Activated CD4-positive, alpha-beta T cell treated with anti-CD3 and anti-CD28 coated beads for 36 hours (primary cell): ENCODE measurements around the gene S100G. TPM values are rescaled to one million over a fixed set of nuclear protein-coding genes. Genes with fewer than 3 reads are reported as not detected.
"Not testable (repeated sequence)": the region's sequence is repeated elsewhere in the genome, so short reads cannot be mapped to it uniquely, and the experiment has no call there.

Experiments
- ATAC-seq: fragments of 200-7000 bp; cut with Tn5 transposase; one replicate; pipeline ENCODE4 v1.10.0; 2021; ENCODE audit warnings: mild to moderate bottlenecking, moderate library complexity
- CTCF ChIA-PET: fragments of 350-600 bp; sonication (Branson Sonifier 250); formaldehyde crosslinking; loops from one replicate; lab custom pipeline; 2021; ENCODE audit warnings: antibody characterized with exemption; lab: Charles Lee
- POLR2A ChIA-PET: fragments of 350-600 bp; sonication (Branson Sonifier 250); formaldehyde crosslinking; loops from one replicate; lab custom pipeline; 2021; ENCODE audit warnings: antibody characterized with exemption, inconsistent platforms; lab: Charles Lee
- DNase-seq: peaks from one replicate; pipeline ENCODE4 v3.0.0-alpha.2; 2020
- H3K27ac Mint-ChIP-seq: one replicate; pipeline ENCODE4 v1.8.0; 2021; ENCODE audit warnings: mixed read lengths
- H3K27me3 Mint-ChIP-seq: one replicate; pipeline ENCODE4 v1.8.0; 2021; ENCODE audit warnings: mixed read lengths
- H3K36me3 Mint-ChIP-seq: one replicate; pipeline ENCODE4 v1.8.0; 2021; ENCODE audit warnings: low read depth, mixed read lengths
- H3K4me1 Mint-ChIP-seq: one replicate; pipeline ENCODE4 v1.8.0; 2021; ENCODE audit warnings: mixed read lengths
- H3K4me3 Mint-ChIP-seq: one replicate; pipeline ENCODE4 v1.8.0; 2021; ENCODE audit warnings: mild to moderate bottlenecking, moderate library complexity, mixed read lengths
- H3K9me3 Mint-ChIP-seq: one replicate; pipeline ENCODE4 v1.8.0; 2021; ENCODE audit warnings: low read depth, mixed read lengths
- intact Hi-C, 2 experiments: fragments of 100-400 bp; cut with DNase I in 1 of 2; cut with micrococcal nuclease in 1 of 2; formaldehyde crosslinking; loops; one replicate each; pipeline versions ENCODE4 v1.14.2 to v1.15.1; 2022 to 2024; cut with DNase I, micrococcal nuclease
- total RNA-seq, 2 experiments: library from RNA; stranded (reverse); gene quantifications; one replicate each; pipeline ENCODE4 v1.2.3, GENCODE V29; 2021

S100G gene
- total RNA-seq, 2 experiments from 2014 or later = not detected

GRCh38 chrX:16628511-16628910 lies 21.4 kb upstream of the S100G start:
- intact Hi-C loops, H3K4me3 Mint-ChIP-seq, CTCF ChIA-PET, POLR2A ChIA-PET, ATAC-seq, H3K27ac Mint-ChIP-seq, H3K27me3 Mint-ChIP-seq, H3K9me3 Mint-ChIP-seq, DNase-seq, H3K4me1 Mint-ChIP-seq, H3K36me3 Mint-ChIP-seq: not testable (repeated sequence)

- Mint-ChIP-seq H3K36me3 (peaks cover 1% of the 10 kb centered on the region), H3K9me3 (no peaks in the 10 kb centered on the region), H3K27me3 (no peaks in the 10 kb centered on the region), H3K27ac (no peak overlapping the region), H3K4me1 (peaks cover 2% of the 10 kb centered on the region), H3K4me3 (no peak overlapping the region)
- no peak for DNase-seq
- ATAC-seq = no peak
- CTCF ChIA-PET = no interaction called here
- POLR2A ChIA-PET = no interaction called here
- intact Hi-C loops = no loop called here
These were observed 20.9 kb upstream of the S100G start for GRCh38 chrX:16628946-16629595.

- ChIA-PET CTCF (no interaction called here), POLR2A (no interaction called here)
- no peak overlapping the region for H3K27ac Mint-ChIP-seq
- H3K36me3 Mint-ChIP-seq = peaks cover 1% of the 10 kb centered on the region
- H3K4me3 Mint-ChIP-seq = no peak overlapping the region
- no peak for DNase-seq
- intact Hi-C loops = no loop called here
- no peaks in the 10 kb centered on the region for H3K9me3 Mint-ChIP-seq
- H3K4me1 Mint-ChIP-seq = peaks cover 4% of the 10 kb centered on the region
- ATAC-seq = no peak
- no peaks in the 10 kb centered on the region for H3K27me3 Mint-ChIP-seq
These were observed 20.0 kb upstream of the S100G start for GRCh38 chrX:16629909-16630308.

- peaks cover 4% of the 10 kb centered on the region for H3K4me1 Mint-ChIP-seq
- DNase-seq = no peak
- ChIA-PET POLR2A (no interaction called here), CTCF (no interaction called here)
- no peak overlapping the region for H3K4me3 Mint-ChIP-seq
- H3K9me3 Mint-ChIP-seq = no peaks in the 10 kb centered on the region
- H3K36me3 Mint-ChIP-seq = peaks cover 5% of the 10 kb centered on the region
- no peak for ATAC-seq
- H3K27me3 Mint-ChIP-seq = no peaks in the 10 kb centered on the region
- H3K27ac Mint-ChIP-seq = no peak overlapping the region
- intact Hi-C loops = no loop called here
These were observed 16.2 kb upstream of the S100G start for GRCh38 chrX:16633754-16634153.

- POLR2A ChIA-PET = no interaction called here
These were observed 14.9 kb upstream of the S100G start for GRCh38 chrX:16635040-16635439.

GRCh38 chrX:16635596-16635995 lies 14.4 kb upstream of the S100G start:
- Mint-ChIP-seq H3K27me3 (no peaks in the 10 kb centered on the region), H3K27ac (no peak overlapping the region), H3K4me1 (peaks cover 4% of the 10 kb centered on the region), H3K36me3 (peaks cover 5% of the 10 kb centered on the region), H3K4me3 (no peak overlapping the region), H3K9me3 (no peaks in the 10 kb centered on the region)
- CTCF ChIA-PET = no interaction called here
- no peak for ATAC-seq
- intact Hi-C loops = no loop called here
- POLR2A ChIA-PET = no interaction called here
- no peak for DNase-seq

More at GRCh38 chrX:16635040-16635439, 14.9 kb upstream of the S100G start:
- Mint-ChIP-seq H3K4me1 (peaks cover 4% of the 10 kb centered on the region), H3K4me3 (no peak overlapping the region), H3K27me3 (no peaks in the 10 kb centered on the region), H3K36me3 (peaks cover 5% of the 10 kb centered on the region), H3K9me3 (no peaks in the 10 kb centered on the region), H3K27ac (no peak overlapping the region)
- intact Hi-C loops = no loop called here
- no peak for DNase-seq
- ATAC-seq = no peak
- CTCF ChIA-PET = no interaction called here

- Mint-ChIP-seq H3K27ac (no peak overlapping the region), H3K4me3 (no peak overlapping the region), H3K9me3 (no peaks in the 10 kb centered on the region), H3K4me1 (peaks cover 4% of the 10 kb centered on the region), H3K27me3 (no peaks in the 10 kb centered on the region), H3K36me3 (peaks cover 5% of the 10 kb centered on the region)
- CTCF ChIA-PET = no interaction called here
- DNase-seq (no peak), ATAC-seq (no peak)
- POLR2A ChIA-PET = no interaction called here
- intact Hi-C loops = no loop called here
These were observed 11.4 kb upstream of the S100G start for GRCh38 chrX:16638533-16638932.

GRCh38 chrX:16639966-16640365 lies 10.0 kb upstream of the S100G start:
- peaks cover 5% of the 10 kb centered on the region for H3K36me3 Mint-ChIP-seq
- no peak overlapping the region for H3K4me3 Mint-ChIP-seq
- H3K9me3 Mint-ChIP-seq = no peaks in the 10 kb centered on the region
- DNase-seq (no peak), ATAC-seq (no peak)
- POLR2A ChIA-PET = no interaction called here
- H3K27me3 Mint-ChIP-seq = no peaks in the 10 kb centered on the region
- no peak overlapping the region for H3K27ac Mint-ChIP-seq
- CTCF ChIA-PET = no interaction called here
- intact Hi-C loops = no loop called here
- H3K4me1 Mint-ChIP-seq = no peaks in the 10 kb centered on the region

GRCh38 chrX:16640823-16641222 lies 9.1 kb upstream of the S100G start:
- no peak for DNase-seq
- intact Hi-C loops = no loop called here
- Mint-ChIP-seq H3K36me3 (peaks cover 5% of the 10 kb centered on the region), H3K27ac (no peak overlapping the region), H3K9me3 (no peaks in the 10 kb centered on the region), H3K4me1 (no peaks in the 10 kb centered on the region), H3K4me3 (no peak overlapping the region), H3K27me3 (no peaks in the 10 kb centered on the region)
- POLR2A ChIA-PET = no interaction called here
- CTCF ChIA-PET = interaction anchor here (0.5 kb wide), 1 partner anchor 21 kb away, joined by 3 read pairs; no protein-coding TSS in a partner anchor
- ATAC-seq = no peak

GRCh38 chrX:16643176-16643575 lies 6.8 kb upstream of the S100G start:
- no peak for DNase-seq

GRCh38 chrX:16646366-16647138 lies 3.4 kb upstream of the S100G start:
- Mint-ChIP-seq H3K27ac (no peak overlapping the region), H3K4me3 (no peak overlapping the region), H3K36me3 (peaks cover 2% of the 10 kb centered on the region), H3K4me1 (no peaks in the 10 kb centered on the region), H3K9me3 (no peaks in the 10 kb centered on the region), H3K27me3 (no peaks in the 10 kb centered on the region)
- POLR2A ChIA-PET = no interaction called here
- ATAC-seq (no peak), DNase-seq (no peak)
- intact Hi-C loops = no loop called here
- CTCF ChIA-PET = no interaction called here

More at GRCh38 chrX:16643176-16643575, 6.8 kb upstream of the S100G start:
- Mint-ChIP-seq H3K9me3 (no peaks in the 10 kb centered on the region), H3K27ac (no peak overlapping the region), H3K36me3 (peaks cover 5% of the 10 kb centered on the region), H3K4me1 (no peaks in the 10 kb centered on the region), H3K4me3 (no peak overlapping the region), H3K27me3 (no peaks in the 10 kb centered on the region)
- ChIA-PET CTCF (no interaction called here), POLR2A (no interaction called here)
- ATAC-seq = no peak
- intact Hi-C loops = no loop called here

GRCh38 chrX:16651391-16652024 lies 1.6 kb downstream of the S100G start:
- CTCF ChIA-PET = interaction anchor here (0.7 kb wide), 1 partner anchor 190 kb away, joined by 3 read pairs; no protein-coding TSS in a partner anchor
- Mint-ChIP-seq H3K27ac (no peak overlapping the region), H3K27me3 (no peaks in the 10 kb centered on the region), H3K4me3 (no peak overlapping the region), H3K36me3 (no peaks in the 10 kb centered on the region), H3K4me1 (no peaks in the 10 kb centered on the region), H3K9me3 (no peaks in the 10 kb centered on the region)
- DNase-seq (no peak), ATAC-seq (no peak)
- POLR2A ChIA-PET = no interaction called here
- intact Hi-C loops = no loop called here
